Vagina (tissue), 2 donors: ENCODE measurements around the gene CDKL5.
A peak's percentile ranks its signal among the peaks of the same experiment; 100 is the strongest.

Experiments used
- POLR2A ChIP-seq, 2 donors: fragments of 450-650 bp; IDR thresholded peaks; one replicate each; pipeline ENCODE4 v1.6.1; 2017; ENCODE audit warnings: antibody characterized with exemption in 2 of 2, mild to moderate bottlenecking in 2 of 2, moderate library complexity in 2 of 2
- TF ChIP-seq, protein P1 (sequence below), 3 experiments: fragments of 450-650 bp in 2 of 3; fragments of 200-600 bp in 1 of 3; sonication (generic) in 1 of 3; IDR thresholded peaks; one replicate each; pipeline ENCODE4 v1.5.1; 2017 to 2019; ENCODE audit warnings: antibody characterized with exemption in 3 of 3, mild to moderate bottlenecking in 2 of 3, moderate library complexity in 2 of 3

DNA sequence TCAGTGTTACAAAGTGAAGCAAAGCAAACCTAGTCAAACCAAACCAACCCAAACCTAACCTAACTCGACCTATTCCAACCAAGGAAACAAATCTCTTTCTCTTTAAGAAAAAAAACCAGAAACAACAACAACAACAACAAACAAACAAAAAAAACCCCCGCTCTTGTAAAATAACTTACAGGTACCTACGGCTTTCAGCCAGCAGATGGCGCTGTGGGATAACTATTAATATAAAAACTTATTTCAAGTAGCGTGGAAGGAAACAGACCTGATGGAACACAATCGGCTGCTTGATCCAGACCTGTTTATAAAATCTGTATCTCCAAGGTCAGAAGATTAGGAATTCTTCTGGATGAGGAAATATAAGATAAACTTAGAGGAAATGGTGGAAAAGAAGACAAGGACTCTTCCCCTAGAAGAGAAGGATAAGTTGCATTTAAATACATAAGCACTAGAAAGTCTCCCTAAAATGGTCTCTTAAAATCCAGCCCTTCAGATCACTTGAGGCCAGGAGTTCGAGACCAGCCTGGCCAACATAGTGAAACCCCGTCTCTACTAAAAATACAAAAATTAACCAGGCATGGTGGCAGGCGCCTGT lies 34.4 kb upstream of the CDKL5 start:
- no peak for TF ChIP-seq POLR2A (IDR thresholded peaks at IDR 0.05)
- TF ChIP-seq, protein P1, sequence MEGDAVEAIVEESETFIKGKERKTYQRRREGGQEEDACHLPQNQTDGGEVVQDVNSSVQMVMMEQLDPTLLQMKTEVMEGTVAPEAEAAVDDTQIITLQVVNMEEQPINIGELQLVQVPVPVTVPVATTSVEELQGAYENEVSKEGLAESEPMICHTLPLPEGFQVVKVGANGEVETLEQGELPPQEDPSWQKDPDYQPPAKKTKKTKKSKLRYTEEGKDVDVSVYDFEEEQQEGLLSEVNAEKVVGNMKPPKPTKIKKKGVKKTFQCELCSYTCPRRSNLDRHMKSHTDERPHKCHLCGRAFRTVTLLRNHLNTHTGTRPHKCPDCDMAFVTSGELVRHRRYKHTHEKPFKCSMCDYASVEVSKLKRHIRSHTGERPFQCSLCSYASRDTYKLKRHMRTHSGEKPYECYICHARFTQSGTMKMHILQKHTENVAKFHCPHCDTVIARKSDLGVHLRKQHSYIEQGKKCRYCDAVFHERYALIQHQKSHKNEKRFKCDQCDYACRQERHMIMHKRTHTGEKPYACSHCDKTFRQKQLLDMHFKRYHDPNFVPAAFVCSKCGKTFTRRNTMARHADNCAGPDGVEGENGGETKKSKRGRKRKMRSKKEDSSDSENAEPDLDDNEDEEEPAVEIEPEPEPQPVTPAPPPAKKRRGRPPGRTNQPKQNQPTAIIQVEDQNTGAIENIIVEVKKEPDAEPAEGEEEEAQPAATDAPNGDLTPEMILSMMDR (IDR thresholded peaks at IDR 0.05): peak; percentile 58 to 62 (median 61)
